ENCODE data around the gene NXT1.

Gene NXT1

DNA sequence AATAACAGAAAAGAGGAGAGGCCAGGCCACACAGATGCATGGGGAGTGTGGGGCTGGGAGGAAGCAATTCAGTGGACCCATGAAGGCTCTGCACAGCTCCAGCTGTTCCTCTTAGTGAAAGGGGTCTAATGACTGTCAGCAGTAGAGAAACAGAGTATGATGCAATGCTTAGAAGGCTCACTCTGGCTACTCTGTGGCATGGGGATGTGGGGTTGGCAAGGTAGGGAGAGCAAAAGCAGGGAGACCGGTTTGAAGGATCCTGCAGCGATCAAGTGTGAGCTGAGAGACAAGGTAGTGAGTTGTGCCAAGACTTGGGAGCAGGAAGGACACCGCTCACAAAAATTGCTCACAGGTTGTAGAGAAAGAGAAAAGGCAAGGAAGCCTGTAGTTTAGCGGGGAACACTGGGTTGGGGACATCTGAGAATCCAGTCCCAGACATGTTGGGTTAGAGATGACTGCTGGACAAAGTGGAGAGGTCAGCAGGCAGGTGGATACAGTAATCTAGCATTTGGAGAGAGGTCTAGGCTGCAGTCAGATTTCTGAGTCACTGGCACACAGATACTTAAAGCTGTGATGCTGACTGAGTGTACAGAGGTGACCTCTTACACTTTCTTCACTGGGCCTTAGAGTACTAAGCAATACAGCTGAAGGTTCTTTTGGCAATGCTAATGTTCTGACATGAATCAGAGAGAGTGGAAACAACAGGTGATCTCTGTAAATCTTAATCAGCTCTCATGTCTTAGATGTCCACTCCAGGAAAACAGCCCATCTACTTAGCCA, 43.6 kb downstream of the NXT1 start:
- DNase-seq: no peak

DNA sequence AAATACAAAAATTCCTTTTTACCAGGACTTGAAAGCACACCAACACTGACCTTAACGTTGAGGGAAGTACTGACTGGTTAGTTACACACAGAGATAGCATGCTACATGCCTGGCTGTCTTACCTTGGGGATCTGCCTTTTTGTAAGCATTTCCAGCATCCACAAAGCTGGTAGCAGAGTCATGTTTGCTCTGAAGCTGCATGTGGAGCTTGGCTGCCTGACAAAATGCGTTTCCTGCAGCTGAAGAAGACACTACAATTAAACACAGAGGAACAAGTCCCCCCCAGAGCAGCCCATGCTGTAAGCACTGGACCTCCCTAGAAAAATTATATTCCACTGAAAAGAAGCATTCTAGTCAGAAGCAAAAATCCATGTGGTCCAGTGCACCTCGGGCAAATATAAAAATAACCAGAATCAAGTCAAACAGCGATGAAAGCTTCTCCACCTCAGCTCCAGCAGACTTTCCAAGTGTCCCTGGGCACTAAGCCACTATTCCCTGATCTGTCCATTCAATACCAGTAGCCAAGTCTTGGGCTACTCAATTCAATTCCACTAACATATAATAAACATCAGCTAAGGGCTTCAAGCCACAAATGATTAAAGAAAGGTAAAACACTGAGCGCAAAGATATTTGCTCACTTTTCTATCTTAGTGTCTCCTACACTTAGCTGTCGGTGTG, 46.5 kb downstream of the NXT1 start:
- DNase-seq: peak; percentile 48

DNA sequence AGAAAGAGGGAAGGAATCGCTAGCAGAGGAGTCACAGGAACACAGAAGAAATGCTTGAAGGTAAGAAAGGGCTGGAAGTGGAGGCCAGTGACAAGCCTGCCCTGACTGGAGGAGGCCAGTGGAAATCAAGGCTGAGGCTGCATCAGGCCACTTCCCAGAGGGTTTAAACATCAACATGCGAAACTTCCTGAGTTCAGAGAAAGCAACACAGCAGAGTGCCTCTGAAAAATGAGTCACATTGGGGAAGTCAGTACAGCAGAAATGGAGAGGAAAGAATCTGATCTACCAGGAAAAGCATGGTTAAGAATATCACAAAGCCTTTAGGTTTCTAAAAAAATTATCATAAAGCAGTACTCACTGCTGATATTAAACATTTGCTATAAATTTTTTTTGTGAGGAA, 47.4 kb downstream of the NXT1 start:
- DNase-seq: no peak

DNA sequence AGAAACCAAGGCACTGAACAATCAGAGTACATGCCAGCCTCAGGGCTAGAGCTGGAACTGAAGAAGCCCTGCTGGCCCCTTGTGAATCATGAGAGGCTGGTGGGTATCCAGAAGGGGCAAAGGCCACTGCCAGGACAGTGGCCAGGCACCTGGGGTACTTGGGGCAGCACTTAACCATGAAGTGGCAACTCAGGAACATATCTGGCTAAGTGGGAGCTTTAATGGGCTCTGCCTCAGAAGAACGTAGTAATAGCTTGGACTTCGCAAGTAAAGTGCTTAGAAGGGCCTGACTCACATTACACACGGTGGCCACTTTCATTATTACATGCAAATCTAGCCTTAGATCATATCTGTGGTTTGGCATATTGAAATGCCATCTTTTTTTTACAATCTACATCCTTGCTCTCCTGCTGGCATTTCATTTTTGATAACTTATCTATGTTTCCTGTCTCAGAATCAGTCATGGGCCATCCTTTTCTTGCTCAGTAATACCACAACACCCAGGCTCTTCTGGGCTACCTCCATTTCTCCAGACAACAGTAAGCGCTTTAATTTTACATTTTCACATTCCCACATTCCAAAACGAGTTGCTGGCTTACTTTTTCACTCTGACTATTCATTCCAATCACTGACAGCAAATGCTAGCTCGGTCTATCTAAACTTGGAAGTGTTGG, 49.1 kb downstream of the NXT1 start:
- DNase-seq: no peak

DNA sequence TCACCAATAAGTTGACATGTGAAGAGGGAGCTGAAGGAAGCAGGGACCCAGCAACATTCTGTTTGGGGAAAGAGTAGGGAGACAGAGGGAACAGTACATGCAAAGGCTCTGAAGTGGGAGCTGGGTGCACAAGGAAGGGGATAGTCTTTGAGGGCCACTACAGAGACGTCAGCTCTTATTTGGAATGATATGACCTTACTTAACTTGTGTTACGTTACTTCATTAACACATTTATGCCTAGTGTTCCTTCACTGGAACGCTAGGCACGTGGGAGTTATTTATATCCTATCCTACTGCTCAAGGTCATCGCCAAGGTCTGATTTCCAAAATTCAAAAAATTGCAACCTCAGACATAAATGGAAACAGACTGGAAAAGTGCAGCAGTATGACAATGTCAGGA, 50.5 kb downstream of the NXT1 start:
- DNase-seq: no peak

DNA sequence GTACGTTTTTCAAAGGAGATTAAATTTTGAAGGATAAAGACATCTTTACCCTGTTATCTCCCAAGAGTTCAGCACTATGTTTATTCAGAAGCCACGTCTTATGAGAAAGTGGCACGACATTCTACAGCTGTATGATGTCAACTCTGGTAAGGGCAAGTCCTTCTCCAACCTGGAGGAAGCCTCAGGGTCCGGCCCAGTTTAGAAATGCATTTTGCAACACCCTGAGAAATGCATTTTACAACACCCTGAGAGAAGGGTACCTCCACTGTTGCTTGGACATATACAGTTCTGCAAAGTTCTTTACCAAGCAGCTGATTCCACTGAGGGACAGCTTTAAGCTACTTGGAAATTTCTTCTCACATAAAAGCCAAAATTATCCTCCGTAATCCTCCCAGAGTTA, 53.2 kb downstream of the NXT1 start:
- no peak for DNase-seq

DNA sequence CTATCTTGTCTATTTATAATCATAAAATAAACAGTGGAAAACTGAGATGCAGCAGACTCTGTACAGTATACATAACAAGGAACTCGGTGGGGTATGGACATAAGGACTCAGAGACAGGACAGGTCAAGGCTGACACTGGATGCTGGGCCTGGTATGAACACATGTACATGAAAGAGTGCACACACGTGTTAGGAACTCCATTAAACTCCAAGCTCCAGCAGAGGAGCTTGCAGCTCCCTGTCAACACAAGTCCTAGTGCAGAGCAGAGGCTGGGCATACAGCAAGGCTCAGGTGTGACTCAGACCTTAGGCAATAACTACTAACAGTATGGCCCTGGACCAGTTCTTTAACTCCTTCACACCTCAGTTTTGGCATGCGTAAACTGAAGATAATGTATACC, 53.6 kb downstream of the NXT1 start:
- DNase-seq: no peak
